NCI-H748 (cell line): ENCODE results near the gene MAN2B2.
"Not testable (repeated sequence)": the region's sequence is repeated elsewhere in the genome, so short reads cannot be mapped to it uniquely, and the experiment has no call there.

Experiments
- DNase-seq: peaks from one replicate; lab custom pipeline; 2025; ENCODE audit not compliant: unreplicated experiment; lab: John Stamatoyannopoulos, UW

MAN2B2 gene

GRCh38 chr4:6665320-6665654 lies 90.3 kb downstream of the MAN2B2 start:
- no peak for DNase-seq

- DNase-seq: peak; percentile 75
Measured at GRCh38 chr4:6668391-6668790, 93.4 kb downstream of the MAN2B2 start.

- no peak for DNase-seq
Measured at GRCh38 chr4:6671648-6672047, 96.7 kb downstream of the MAN2B2 start.

GRCh38 chr4:6672131-6672530 lies 97.1 kb downstream of the MAN2B2 start:
- DNase-seq: no peak

DNA sequence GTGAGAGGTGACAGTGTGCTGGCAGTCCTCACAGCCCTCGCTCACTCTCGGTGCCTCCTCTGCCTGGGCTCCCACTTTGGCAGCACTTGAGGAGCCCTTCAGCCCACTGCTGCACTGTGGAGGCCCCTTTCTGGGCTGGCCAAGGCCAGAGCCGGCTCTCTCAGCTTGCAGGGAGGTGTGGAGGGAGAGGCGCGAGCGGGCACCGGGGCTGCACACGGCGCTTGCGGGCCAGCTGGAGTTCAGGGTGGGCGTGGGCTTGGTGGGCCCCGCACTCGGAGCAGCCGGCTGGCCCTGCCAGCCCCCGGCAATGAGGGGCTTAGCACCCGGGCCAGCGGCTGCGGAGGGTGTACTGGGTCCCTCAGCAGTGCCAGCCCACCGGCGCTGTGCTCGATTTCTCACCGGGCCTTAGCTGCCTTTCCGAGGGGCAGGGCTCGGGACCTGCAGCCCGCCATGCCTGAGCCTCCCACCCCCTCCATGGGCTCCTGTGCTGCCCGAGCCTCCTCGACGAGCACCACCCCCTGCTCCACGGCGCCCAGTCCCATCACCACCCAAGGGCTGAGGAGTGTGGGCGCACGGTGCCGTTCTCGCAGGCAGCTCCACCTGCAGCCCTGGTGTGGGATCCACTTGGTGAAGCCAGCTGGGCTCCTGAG lies 97.7 kb downstream of the MAN2B2 start:
- DNase-seq: not testable (repeated sequence)
